ENCODE measurements around the gene TP63. TPM values are rescaled to one million over a fixed set of nuclear protein-coding genes. Genes with fewer than 3 reads are reported as not detected.

TP63 gene
- total RNA-seq, 3 donors from 2014 or later (not counting 1 experiment from before 2014, with no cell fraction given): 0.30 TPM; not detected in 2

DNA sequence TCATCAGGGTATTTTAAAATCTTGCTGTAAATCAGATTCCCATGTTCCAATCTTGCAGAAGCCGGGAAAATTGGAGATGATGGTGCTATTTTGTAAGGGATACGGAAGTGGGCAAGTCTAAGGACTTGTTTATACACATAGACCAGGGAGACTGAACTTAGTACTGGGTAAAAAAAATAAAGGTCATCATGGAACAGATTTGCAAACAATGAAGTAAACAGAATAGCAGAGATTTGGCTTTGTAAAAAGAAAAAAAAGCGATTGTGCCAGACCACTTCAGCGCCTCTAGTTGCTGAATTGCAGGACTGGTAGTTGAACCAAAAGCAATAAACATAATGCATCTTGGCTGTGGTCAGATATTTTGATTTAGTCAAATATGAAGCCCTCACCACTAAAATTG lies 229.1 kb downstream of the TP63 start:
- no peaks in the 10 kb centered on the region for H3K4me1 ChIP-seq (ENCODE audit: control insufficient read depth, insufficient read depth, low read length)
- H3K9me3 Mint-ChIP-seq: peaks cover 2 to 5% of the 10 kb centered on the region in 2 donors
- no peaks in the 10 kb centered on the region for H3K36me3 Mint-ChIP-seq
- intact Hi-C loops (cut with micrococcal nuclease): no loop called here
- H3K4me3 Mint-ChIP-seq: no peak overlapping the region
- TF ChIP-seq, protein P1, sequence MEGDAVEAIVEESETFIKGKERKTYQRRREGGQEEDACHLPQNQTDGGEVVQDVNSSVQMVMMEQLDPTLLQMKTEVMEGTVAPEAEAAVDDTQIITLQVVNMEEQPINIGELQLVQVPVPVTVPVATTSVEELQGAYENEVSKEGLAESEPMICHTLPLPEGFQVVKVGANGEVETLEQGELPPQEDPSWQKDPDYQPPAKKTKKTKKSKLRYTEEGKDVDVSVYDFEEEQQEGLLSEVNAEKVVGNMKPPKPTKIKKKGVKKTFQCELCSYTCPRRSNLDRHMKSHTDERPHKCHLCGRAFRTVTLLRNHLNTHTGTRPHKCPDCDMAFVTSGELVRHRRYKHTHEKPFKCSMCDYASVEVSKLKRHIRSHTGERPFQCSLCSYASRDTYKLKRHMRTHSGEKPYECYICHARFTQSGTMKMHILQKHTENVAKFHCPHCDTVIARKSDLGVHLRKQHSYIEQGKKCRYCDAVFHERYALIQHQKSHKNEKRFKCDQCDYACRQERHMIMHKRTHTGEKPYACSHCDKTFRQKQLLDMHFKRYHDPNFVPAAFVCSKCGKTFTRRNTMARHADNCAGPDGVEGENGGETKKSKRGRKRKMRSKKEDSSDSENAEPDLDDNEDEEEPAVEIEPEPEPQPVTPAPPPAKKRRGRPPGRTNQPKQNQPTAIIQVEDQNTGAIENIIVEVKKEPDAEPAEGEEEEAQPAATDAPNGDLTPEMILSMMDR (IDR thresholded peaks at IDR 0.05): no peak
- H3K4me3 ChIP-seq (ENCODE audit: low read length): no peak overlapping the region
- DNase-seq (no peak), ATAC-seq (no peak)
- no peaks in the 10 kb centered on the region for H3K36me3 ChIP-seq (ENCODE audit: control insufficient read depth, insufficient read depth, low read length)
- no peaks in the 10 kb centered on the region for H3K27me3 ChIP-seq (ENCODE audit: control insufficient read depth, insufficient read depth, low read length)
- H3K27ac ChIP-seq (ENCODE audit: low read length): no peak overlapping the region
- no peaks in the 10 kb centered on the region for H3K9me3 ChIP-seq (ENCODE audit: control insufficient read depth, insufficient read depth, low read length)
- no peak overlapping the region for H3K27ac Mint-ChIP-seq
- 89% methylated on average over 4 of the region's 4 CpGs for WGBS (ENCODE audit: insufficient coverage)
- H3K4me1 Mint-ChIP-seq: no peaks in the 10 kb centered on the region
- no peaks in the 10 kb centered on the region for H3K27me3 Mint-ChIP-seq (ENCODE audit: low read depth in 2 of 2)

- no peak overlapping the region for H3K27ac ChIP-seq (ENCODE audit: low read length)
- DNase-seq (no peak), ATAC-seq (no peak)
- Mint-ChIP-seq H3K27ac (no peak overlapping the region), H3K36me3 (no peaks in the 10 kb centered on the region), H3K4me1 (no peaks in the 10 kb centered on the region), H3K4me3 (no peak overlapping the region), H3K9me3 (peaks cover 2 to 5% of the 10 kb centered on the region in 2 donors), H3K27me3 (ENCODE audit: low read depth in 2 of 2) (no peaks in the 10 kb centered on the region)
- no peaks in the 10 kb centered on the region for H3K9me3 ChIP-seq (ENCODE audit: control insufficient read depth, insufficient read depth, low read length)
- H3K27me3 ChIP-seq (ENCODE audit: control insufficient read depth, insufficient read depth, low read length): no peaks in the 10 kb centered on the region
- H3K4me1 ChIP-seq (ENCODE audit: control insufficient read depth, insufficient read depth, low read length): no peaks in the 10 kb centered on the region
- no peak overlapping the region for H3K4me3 ChIP-seq (ENCODE audit: low read length)
- H3K36me3 ChIP-seq (ENCODE audit: control insufficient read depth, insufficient read depth, low read length): no peaks in the 10 kb centered on the region
- TF ChIP-seq, protein P1 (IDR thresholded peaks at IDR 0.05): no peak
- WGBS (ENCODE audit: insufficient coverage): 93% methylated on average over 5 of the region's 9 CpGs
- intact Hi-C loops (cut with micrococcal nuclease): no loop called here
Measured at GRCh38 chr3:189862385-189862998, 231.3 kb downstream of the TP63 start.

- 88% methylated on average over 2 of the region's 3 CpGs for WGBS (ENCODE audit: insufficient coverage)
- Mint-ChIP-seq H3K4me3 (no peak overlapping the region), H3K27ac (no peak overlapping the region), H3K4me1 (no peaks in the 10 kb centered on the region), H3K9me3 (peaks cover 2 to 5% of the 10 kb centered on the region in 2 donors), H3K36me3 (no peaks in the 10 kb centered on the region), H3K27me3 (ENCODE audit: low read depth in 2 of 2) (no peaks in the 10 kb centered on the region)
- H3K4me3 ChIP-seq (ENCODE audit: low read length): no peak overlapping the region
- H3K4me1 ChIP-seq (ENCODE audit: control insufficient read depth, insufficient read depth, low read length): no peaks in the 10 kb centered on the region
- H3K27ac ChIP-seq (ENCODE audit: low read length): no peak overlapping the region
- DNase-seq (no peak), ATAC-seq (no peak)
- no peaks in the 10 kb centered on the region for H3K27me3 ChIP-seq (ENCODE audit: control insufficient read depth, insufficient read depth, low read length)
- TF ChIP-seq, protein P1 (IDR thresholded peaks at IDR 0.05): no peak
- H3K9me3 ChIP-seq (ENCODE audit: control insufficient read depth, insufficient read depth, low read length): no peaks in the 10 kb centered on the region
- intact Hi-C loops (cut with micrococcal nuclease): no loop called here
- H3K36me3 ChIP-seq (ENCODE audit: control insufficient read depth, insufficient read depth, low read length): no peaks in the 10 kb centered on the region
Measured at GRCh38 chr3:189863031-189863430, 231.8 kb downstream of the TP63 start.

DNA sequence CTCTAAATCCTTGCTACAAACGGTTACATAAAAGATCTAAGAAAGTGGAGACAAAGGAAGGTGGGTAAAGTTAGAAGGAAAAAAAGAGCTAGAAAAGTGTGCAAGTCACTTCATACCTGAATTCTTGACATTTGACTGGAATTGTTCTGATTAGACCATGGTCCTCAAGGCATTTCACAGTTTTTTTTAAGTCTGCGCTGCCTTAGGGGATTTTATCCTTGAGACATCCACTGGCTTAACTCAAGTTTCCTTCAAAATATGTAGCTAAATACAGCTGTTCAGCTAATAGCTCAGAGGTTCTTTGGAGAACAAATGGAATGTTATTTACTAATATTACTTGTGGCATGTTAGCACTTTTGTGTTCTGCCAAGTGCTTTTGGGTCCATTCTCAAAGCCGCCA lies 236.9 kb downstream of the TP63 start:
- 100% methylated on average over 3 of the region's 3 CpGs for WGBS (ENCODE audit: insufficient coverage)
- H3K27me3 Mint-ChIP-seq (ENCODE audit: low read depth in 2 of 2): no peaks in the 10 kb centered on the region
- Histone ChIP-seq H3K4me1 (ENCODE audit: control insufficient read depth, insufficient read depth, low read length) (no peaks in the 10 kb centered on the region), H3K27ac (ENCODE audit: low read length) (no peak overlapping the region), H3K4me3 (ENCODE audit: low read length) (no peak overlapping the region), H3K36me3 (ENCODE audit: control insufficient read depth, insufficient read depth, low read length) (no peaks in the 10 kb centered on the region), H3K27me3 (ENCODE audit: control insufficient read depth, insufficient read depth, low read length) (no peaks in the 10 kb centered on the region), H3K9me3 (ENCODE audit: control insufficient read depth, insufficient read depth, low read length) (no peaks in the 10 kb centered on the region)
- H3K4me1 Mint-ChIP-seq: no peaks in the 10 kb centered on the region
- H3K27ac Mint-ChIP-seq: no peak overlapping the region
- no peaks in the 10 kb centered on the region for H3K36me3 Mint-ChIP-seq
- ATAC-seq (no peak), DNase-seq (no peak)
- TF ChIP-seq, protein P1 (IDR thresholded peaks at IDR 0.05): no peak
- H3K9me3 Mint-ChIP-seq: peaks cover 0 to 5% of the 10 kb centered on the region in 2 donors
- H3K4me3 Mint-ChIP-seq: no peak overlapping the region
- intact Hi-C loops (cut with micrococcal nuclease): no loop called here

Data from natural killer cell (primary cell).